HG03159 (cell line): ENCODE data around the gene CKLF.
"Not testable (repeated sequence)": the region's sequence is repeated elsewhere in the genome, so short reads cannot be mapped to it uniquely, and the experiment has no call there.

Experiments
- ATAC-seq: cut with Tn5 transposase; IDR thresholded peaks from one replicate; pipeline ENCODE4 v1.9.1; 2021; ENCODE audit warnings: mild to moderate bottlenecking, moderate library complexity; ENCODE audit not compliant: unreplicated experiment

CKLF gene

GRCh38 chr16:66566051-66566901, 13.9 kb downstream of the CKLF start, which contains the start of gene CMTM1:
Gene CMTM1 (plus strand): TSS chr16:66566439. CDS start chr16:66566514, 75 bp downstream.
- ATAC-seq: no peak

GRCh38 chr16:66567270-66567669, 14.9 kb downstream of the CKLF start:
- ATAC-seq: not testable (repeated sequence)

GRCh38 chr16:66568355-66568754, 16.0 kb downstream of the CKLF start:
- ATAC-seq: no peak

- ATAC-seq: no peak
Observed at GRCh38 chr16:66569131-66569530, 16.8 kb downstream of the CKLF start.

GRCh38 chr16:66569827-66570405, 17.5 kb downstream of the CKLF start:
- ATAC-seq: no peak

- ATAC-seq: no peak
Observed at GRCh38 chr16:66572356-66572755, 20.0 kb downstream of the CKLF start.

- no peak for ATAC-seq
Observed at GRCh38 chr16:66574081-66574480, 21.7 kb downstream of the CKLF start.

GRCh38 chr16:66574531-66574930, 22.2 kb downstream of the CKLF start:
- no peak for ATAC-seq

GRCh38 chr16:66575060-66575459, 22.7 kb downstream of the CKLF start:
- ATAC-seq: no peak

GRCh38 chr16:66576296-66576695, 23.9 kb downstream of the CKLF start:
- ATAC-seq: no peak

- no peak for ATAC-seq
Observed at GRCh38 chr16:66578651-66579531, 26.5 kb downstream of the CKLF start, which contains the start of gene CMTM2. Gene CMTM2 (plus strand): TSS chr16:66579463. CDS start chr16:66579608, 145 bp downstream.

GRCh38 chr16:66580605-66581209, 28.3 kb downstream of the CKLF start:
- no peak for ATAC-seq

GRCh38 chr16:66581246-66581952, 29.0 kb downstream of the CKLF start:
- ATAC-seq: no peak

GRCh38 chr16:66585481-66586239, 33.3 kb downstream of the CKLF start:
- no peak for ATAC-seq

GRCh38 chr16:66587881-66588600, 35.7 kb downstream of the CKLF start:
- ATAC-seq: no peak

- peak; percentile 78 for ATAC-seq
Observed at GRCh38 chr16:66588981-66589713, 36.8 kb downstream of the CKLF start.

GRCh38 chr16:66590322-66590721, 37.9 kb downstream of the CKLF start:
- no peak for ATAC-seq

GRCh38 chr16:66591018-66591417, 38.6 kb downstream of the CKLF start:
- no peak for ATAC-seq
